Stimulated activated naive CD8-positive, alpha-beta T cell treated with anti-CD3 and anti-CD28 coated beads, Interleukin-15, amount 100 ng/mL, for 72 hours (primary cell): ENCODE results near the gene PTCH2.
A peak's percentile ranks its signal among the peaks of the same experiment; 100 is the strongest.
"Not testable (repeated sequence)": the region's sequence is repeated elsewhere in the genome, so short reads cannot be mapped to it uniquely, and the experiment has no call there.

Experiments
- ATAC-seq: fragments of 150-1000 bp; cut with Tn5 transposase; 2 replicates; pipeline ENCODE4 v1.10.0; 2021; ENCODE audit warnings: mild to moderate bottlenecking, moderate library complexity
- DNase-seq, 2 donors: peaks; one replicate each; pipeline ENCODE4 v3.0.0; 2021 to 2022
- H3K27ac Mint-ChIP-seq, 2 donors: one replicate each; pipeline ENCODE4 v1.8.0; 2022; ENCODE audit warnings: mild to moderate bottlenecking in 2 of 2, mixed read lengths in 2 of 2, moderate library complexity in 2 of 2
- H3K27me3 Mint-ChIP-seq: one replicate; pipeline ENCODE4 v1.8.0; 2022; ENCODE audit warnings: mixed read lengths
- H3K4me1 Mint-ChIP-seq: one replicate; pipeline ENCODE4 v1.8.0; 2022; ENCODE audit warnings: mild to moderate bottlenecking, mixed read lengths
- H3K4me3 Mint-ChIP-seq, 2 donors: one replicate each; pipeline ENCODE4 v1.8.0; 2022; ENCODE audit warnings: mild to moderate bottlenecking in 2 of 2, mixed read lengths in 2 of 2, moderate library complexity in 1 of 2
- H3K9me3 Mint-ChIP-seq, 2 donors: one replicate each; pipeline ENCODE4 v1.8.0; 2022; ENCODE audit warnings: mixed read lengths in 2 of 2

PTCH2 gene

GRCh38 chr1:44849575-44850132, 6.6 kb upstream of the PTCH2 start:
- peak; percentile 80 for ATAC-seq
- DNase-seq, result no peak

GRCh38 chr1:44848456-44849181, 5.6 kb upstream of the PTCH2 start:
- peaks cover 15% of the 10 kb centered on the region for H3K4me1 Mint-ChIP-seq
- no peak for DNase-seq
- ATAC-seq, result no peak
- H3K4me3 Mint-ChIP-seq, result no peak overlapping the region
- no peaks in the 10 kb centered on the region for H3K27me3 Mint-ChIP-seq
- H3K27ac Mint-ChIP-seq, result peak overlapping the region in 1 of 2 donors; percentile 4
- no peaks in the 10 kb centered on the region for H3K9me3 Mint-ChIP-seq

More at GRCh38 chr1:44849575-44850132, 6.6 kb upstream of the PTCH2 start:
- Mint-ChIP-seq H3K4me1 (peaks cover 15% of the 10 kb centered on the region), H3K27ac (peak overlapping the region in 1 of 2 donors; percentile 68), H3K27me3 (no peaks in the 10 kb centered on the region), H3K9me3 (no peaks in the 10 kb centered on the region), H3K4me3 (peak overlapping the region in 1 of 2 donors; percentile 14)

- no peak for ATAC-seq
- Mint-ChIP-seq H3K27me3 (peaks cover under 1% of the 10 kb centered on the region), H3K9me3 (no peaks in the 10 kb centered on the region), H3K4me3 (no peak overlapping the region), H3K27ac (no peak overlapping the region), H3K4me1 (peaks cover 16% of the 10 kb centered on the region)
- DNase-seq, result no peak
These were observed 4.8 kb upstream of the PTCH2 start for GRCh38 chr1:44847845-44848244.

DNA sequence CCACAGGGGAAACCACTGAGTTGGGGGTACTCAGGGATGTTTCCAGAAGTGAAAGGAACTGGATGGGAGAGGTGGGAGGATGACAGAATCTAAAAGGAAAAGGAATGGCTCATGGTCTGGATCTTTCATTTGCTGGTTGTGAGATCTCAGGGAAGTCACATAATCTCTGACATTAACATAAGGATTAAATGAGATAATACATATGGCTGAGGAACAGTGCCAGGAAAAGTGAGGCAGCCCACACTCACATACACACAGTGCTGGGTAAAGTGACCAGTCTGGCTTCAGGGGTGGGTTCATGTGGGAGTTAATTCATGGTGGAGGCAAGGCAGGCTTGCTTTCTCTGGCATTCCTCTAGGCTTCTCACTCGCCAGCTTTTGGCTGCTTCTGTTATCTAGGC, 3.9 kb upstream of the PTCH2 start:
- ATAC-seq (no peak), DNase-seq (no peak)
- Mint-ChIP-seq H3K4me1 (peaks cover 22% of the 10 kb centered on the region), H3K27me3 (peaks cover 9% of the 10 kb centered on the region), H3K4me3 (no peak overlapping the region), H3K9me3 (no peaks in the 10 kb centered on the region), H3K27ac (peak overlapping the region in 1 of 2 donors; percentile 19)

DNA sequence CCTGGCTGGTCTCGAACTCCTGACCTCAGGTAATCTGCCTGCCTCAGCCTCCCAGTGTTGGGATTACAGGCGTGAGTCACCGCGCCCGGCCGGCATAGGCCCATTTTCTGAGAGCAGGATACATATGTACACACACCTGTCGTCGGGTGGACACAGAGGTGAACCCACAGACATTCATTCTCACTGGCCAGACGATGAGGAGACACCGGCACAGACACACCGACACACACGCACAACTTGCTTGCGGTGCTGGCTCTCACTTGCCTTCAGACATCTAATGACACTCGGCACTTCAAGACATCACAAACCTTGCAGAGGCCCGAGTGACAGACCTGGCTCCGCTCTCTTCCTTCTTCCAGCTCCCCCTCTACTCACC, 579 bp downstream of the PTCH2 start:
- Mint-ChIP-seq H3K4me3 (peak overlapping the region; percentile 66 to 76), H3K27me3 (peaks cover 20% of the 10 kb centered on the region), H3K4me1 (peaks cover 7% of the 10 kb centered on the region), H3K27ac (peak overlapping the region in 1 of 2 donors; percentile 59), H3K9me3 (no peaks in the 10 kb centered on the region)
- DNase-seq, result no peak
- no peak for ATAC-seq

- DNase-seq (no peak), ATAC-seq (no peak)
- H3K27ac Mint-ChIP-seq, result peak overlapping the region in 1 of 2 donors; percentile 69
- no peak overlapping the region for H3K4me3 Mint-ChIP-seq
- H3K4me1 Mint-ChIP-seq, result peaks cover 16% of the 10 kb centered on the region
- peaks cover 20% of the 10 kb centered on the region for H3K27me3 Mint-ChIP-seq
- no peaks in the 10 kb centered on the region for H3K9me3 Mint-ChIP-seq
These were observed 3.5 kb downstream of the PTCH2 start for GRCh38 chr1:44839576-44839975.

- H3K4me3 Mint-ChIP-seq, H3K9me3 Mint-ChIP-seq, H3K27ac Mint-ChIP-seq, ATAC-seq, DNase-seq: not testable (repeated sequence)
- Mint-ChIP-seq H3K27me3 (peaks cover 20% of the 10 kb centered on the region), H3K4me1 (peaks cover 16% of the 10 kb centered on the region)
These were observed 4.8 kb downstream of the PTCH2 start for GRCh38 chr1:44838294-44838693.

GRCh38 chr1:44835738-44836675, 7.0 kb downstream of the PTCH2 start:
- peaks cover 18% of the 10 kb centered on the region for H3K4me1 Mint-ChIP-seq
- H3K27me3 Mint-ChIP-seq, result peaks cover 1% of the 10 kb centered on the region
- H3K27ac Mint-ChIP-seq, result peak overlapping the region in 1 of 2 donors; percentile 20
- peak; percentile 97 for ATAC-seq
- DNase-seq, result peak; percentile 82 to 88
- no peaks in the 10 kb centered on the region for H3K9me3 Mint-ChIP-seq
- peak overlapping the region; percentile 34 for H3K4me3 Mint-ChIP-seq

- H3K4me1 Mint-ChIP-seq, result peaks cover 23% of the 10 kb centered on the region
- peak overlapping the region; percentile 2 to 23 for H3K27ac Mint-ChIP-seq
- H3K4me3 Mint-ChIP-seq, result no peak overlapping the region
- no peak for ATAC-seq
- no peak for DNase-seq
- H3K9me3 Mint-ChIP-seq, result no peaks in the 10 kb centered on the region
- H3K27me3 Mint-ChIP-seq, result no peaks in the 10 kb centered on the region
These were observed 8.7 kb downstream of the PTCH2 start for GRCh38 chr1:44834328-44834727.

GRCh38 chr1:44832056-44832705, 10.9 kb downstream of the PTCH2 start:
- Mint-ChIP-seq H3K27me3 (no peaks in the 10 kb centered on the region), H3K9me3 (no peaks in the 10 kb centered on the region), H3K4me3 (no peak overlapping the region), H3K4me1 (peaks cover 23% of the 10 kb centered on the region), H3K27ac (peak overlapping the region in 1 of 2 donors; percentile 53)
- no peak for DNase-seq
- ATAC-seq, result no peak

GRCh38 chr1:44831516-44831915, 11.5 kb downstream of the PTCH2 start:
- Mint-ChIP-seq H3K4me1 (peaks cover 23% of the 10 kb centered on the region), H3K9me3 (no peaks in the 10 kb centered on the region), H3K27me3 (no peaks in the 10 kb centered on the region), H3K27ac (no peak overlapping the region), H3K4me3 (no peak overlapping the region)
- DNase-seq, result no peak
- no peak for ATAC-seq

GRCh38 chr1:44830900-44831304, 12.2 kb downstream of the PTCH2 start:
- ATAC-seq, result no peak
- Mint-ChIP-seq H3K27me3 (no peaks in the 10 kb centered on the region), H3K9me3 (no peaks in the 10 kb centered on the region), H3K4me1 (peaks cover 20% of the 10 kb centered on the region), H3K27ac (no peak overlapping the region), H3K4me3 (no peak overlapping the region)
- no peak for DNase-seq

DNA sequence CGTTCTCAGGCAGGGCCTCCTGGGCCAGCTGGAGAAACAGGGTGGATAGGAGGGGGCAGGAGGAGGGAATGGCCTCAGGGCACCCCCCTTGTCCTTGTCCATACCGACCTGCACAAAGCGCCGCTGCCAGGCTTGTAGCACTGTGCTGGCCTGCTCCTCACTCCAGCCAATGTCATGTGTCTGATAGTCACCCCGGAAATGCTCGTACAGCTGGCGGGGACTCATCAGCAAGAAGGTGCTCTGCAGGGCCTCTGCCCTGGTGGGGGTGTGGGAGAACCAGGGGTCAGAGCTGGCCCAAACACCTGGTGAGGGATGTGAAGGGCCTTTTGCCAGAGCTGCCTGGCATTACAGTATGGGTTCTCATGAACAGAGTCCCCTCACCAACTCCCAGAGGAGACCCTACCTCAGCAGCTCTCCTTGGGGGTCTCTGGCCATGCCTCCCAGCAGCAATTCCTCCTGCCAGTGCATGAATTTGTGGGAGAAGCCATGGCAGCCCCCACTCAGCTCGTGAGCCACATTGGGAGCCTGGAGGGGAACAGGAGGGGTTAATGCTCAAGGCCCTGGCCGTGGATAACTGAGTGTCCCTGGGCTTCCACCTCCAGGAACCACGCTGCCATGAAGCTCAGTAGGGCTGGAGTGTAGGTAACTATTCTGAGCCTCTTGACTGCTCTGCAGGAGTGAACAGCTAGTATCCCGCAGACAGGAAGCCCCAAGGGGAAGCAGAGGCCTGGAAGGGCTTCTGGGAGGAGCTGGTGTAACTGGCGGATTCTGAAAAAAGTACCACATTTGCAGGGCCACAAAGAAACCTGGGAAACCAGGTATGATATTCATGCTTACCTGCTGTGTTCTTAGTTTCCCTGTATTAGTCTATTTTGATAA, 13.3 kb downstream of the PTCH2 start:
- ATAC-seq (no peak), DNase-seq (no peak)
- H3K4me3 Mint-ChIP-seq, result no peak overlapping the region
- H3K9me3 Mint-ChIP-seq, result no peaks in the 10 kb centered on the region
- H3K4me1 Mint-ChIP-seq, result peaks cover 14% of the 10 kb centered on the region
- H3K27me3 Mint-ChIP-seq, result no peaks in the 10 kb centered on the region
- H3K27ac Mint-ChIP-seq, result no peak overlapping the region

- H3K27ac Mint-ChIP-seq, result no peak overlapping the region
- H3K9me3 Mint-ChIP-seq, result no peaks in the 10 kb centered on the region
- no peaks in the 10 kb centered on the region for H3K27me3 Mint-ChIP-seq
- H3K4me1 Mint-ChIP-seq, result peaks cover 14% of the 10 kb centered on the region
- ATAC-seq, result no peak
- DNase-seq, result no peak
- no peak overlapping the region for H3K4me3 Mint-ChIP-seq
These were observed 14.1 kb downstream of the PTCH2 start for GRCh38 chr1:44828841-44829440.
